H1 (cell line): ENCODE measurements around the gene LAMP5. TPM values are rescaled to one million over a fixed set of nuclear protein-coding genes. Genes with fewer than 3 reads are reported as not detected.

ENCODE experiments used
- CEBPB ChIP-seq: IDR thresholded peaks from 2 replicates; pipeline ENCODE4 v1.6.1; 2012; ENCODE audit warnings: low read depth, low read length
- KDM5A ChIP-seq: fragments of 200-600 bp; IDR thresholded peaks from 2 replicates; pipeline ENCODE4 v1.7.1; 2012; ENCODE audit warnings: mild to moderate bottlenecking, low read length, inconsistent platforms, mixed read lengths
- MAX ChIP-seq: IDR thresholded peaks from 2 replicates; pipeline ENCODE4 v1.6.1; 2012; ENCODE audit warnings: inconsistent platforms
- POU5F1 ChIP-seq: IDR thresholded peaks from 2 replicates; pipeline ENCODE4 v1.6.1; 2011; ENCODE audit warnings: low read depth, mild to moderate bottlenecking, low read length, moderate library complexity
- polyA plus RNA-seq, 7 experiments: library from polyadenylated mRNA; depleted of rRNA in 3 of 7; stranded (reverse) in 5 of 7; unstranded in 2 of 7; fragments of >200 nt in 5 of 7; fragments of 200-250 nt in 2 of 7; gene quantifications; 1 replicate in 5 of 7; 2 replicates in 1 of 7; 4 replicates in 1 of 7; pipeline versions ENCODE4 v1.2.1 to v1.2.3, GENCODE V29; 2011 to 2013; ENCODE audit warnings: missing spikeins in 2 of 7, mixed read lengths in 2 of 7
- total RNA-seq: library from RNA; stranded (reverse); fragmentation: NEBNext Ultra II Directional; extraction: Animal tissue kit (Norgen Biotek cat#: 25700); gene quantifications from 2 replicates; pipeline ENCODE4 v1.2.1, GENCODE V29; 2021

Gene LAMP5
- total and polyA plus RNA-seq, 2 of the 8 experiments (the other 6 are each of a cell fraction or from before 2014, with no cell fraction given), result 0.22 to 1.9 TPM

DNA sequence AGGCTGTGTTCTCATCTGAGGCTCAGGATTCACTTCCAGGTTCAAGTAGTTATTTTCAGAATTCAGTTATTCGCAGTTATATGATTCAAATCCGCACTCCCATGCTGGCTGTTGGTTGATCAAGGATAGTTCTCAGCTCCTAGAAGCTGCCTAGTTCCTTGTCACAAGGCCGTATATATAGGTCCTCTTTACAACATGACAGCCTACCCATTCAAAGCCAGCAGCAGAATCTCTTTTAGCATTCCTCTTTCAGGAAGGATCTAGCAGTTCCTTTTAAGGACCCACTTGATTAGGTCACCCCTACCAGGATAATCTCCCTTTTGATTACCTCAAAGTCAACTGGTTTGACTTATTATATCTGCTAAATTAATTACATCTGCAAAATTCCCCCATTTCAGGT lies 23.8 kb upstream of the LAMP5 start (continued):
- TF ChIP-seq KDM5A (no peak), POU5F1 (no peak), MAX (no peak), CEBPB (no peak)
